Medulla oblongata (tissue), 1 donor: ENCODE measurements around the gene SPATA21.

ENCODE experiments used
- DNase-seq: peaks from one replicate; pipeline ENCODE4 v3.0.0-alpha.2; 2015; ENCODE audit errors: extremely low spot score

Gene SPATA21

DNA sequence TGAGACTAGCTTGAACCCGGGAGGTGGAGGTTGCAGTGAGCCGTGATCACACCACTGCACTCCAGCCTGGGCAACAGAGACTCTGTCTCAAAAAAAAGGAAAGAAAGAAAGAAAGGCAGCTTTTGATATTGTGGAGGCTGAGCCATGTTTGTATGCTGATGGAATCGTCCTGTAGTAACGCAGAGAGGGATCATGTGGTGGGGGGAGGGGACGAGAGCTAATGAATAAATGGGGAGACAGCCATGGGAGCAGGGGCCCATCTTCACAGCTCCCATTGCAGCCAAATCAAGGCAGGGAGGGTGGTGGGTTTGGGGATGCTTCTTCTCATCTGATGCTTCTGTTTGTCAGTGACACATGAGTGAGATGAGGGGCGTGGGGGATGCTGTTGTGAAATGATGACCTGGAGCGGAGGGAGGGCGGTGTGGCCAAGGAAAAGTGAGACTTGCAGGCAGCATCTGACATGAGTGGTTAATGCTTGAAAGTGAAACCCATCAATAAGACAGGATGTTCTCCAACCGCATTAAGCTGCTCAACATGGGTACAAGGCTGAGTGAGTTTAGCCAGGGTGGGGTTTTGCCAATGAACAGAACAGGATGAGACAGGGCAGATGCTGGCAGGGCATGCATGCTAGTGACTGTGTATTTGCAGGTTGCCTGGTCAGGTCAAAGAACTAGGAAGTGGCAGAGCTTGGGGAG is 16.7 kb downstream of the SPATA21 start:
- no peak for DNase-seq

DNA sequence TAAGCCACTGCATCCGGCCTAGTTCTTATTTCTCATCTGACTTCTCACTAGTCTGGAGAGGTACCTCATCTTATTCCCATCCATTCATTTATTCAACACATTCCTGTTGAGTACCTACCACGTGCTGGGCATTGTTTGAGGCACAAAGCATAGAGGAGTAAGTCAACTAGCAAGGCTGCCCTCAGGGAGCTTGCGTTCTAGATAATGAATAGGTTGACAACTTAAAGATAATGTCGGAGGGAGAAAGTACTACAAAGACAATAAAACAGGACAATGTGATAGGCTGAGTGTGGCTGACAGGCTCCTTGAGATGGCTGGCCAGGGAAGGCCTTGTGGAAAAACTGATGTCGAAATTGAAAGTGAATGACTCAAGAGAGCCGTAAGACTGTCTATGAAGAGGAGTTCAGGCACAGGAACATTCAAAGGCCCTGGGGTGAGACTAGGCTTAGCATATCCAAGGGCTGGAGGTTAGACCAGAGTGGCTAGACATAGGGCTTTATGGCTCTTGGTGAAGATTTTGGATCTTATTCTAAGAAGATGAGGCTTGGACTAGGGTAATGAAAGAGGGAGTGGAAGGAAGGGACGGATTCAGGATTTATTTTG is 18.3 kb downstream of the SPATA21 start:
- DNase-seq = no peak

DNA sequence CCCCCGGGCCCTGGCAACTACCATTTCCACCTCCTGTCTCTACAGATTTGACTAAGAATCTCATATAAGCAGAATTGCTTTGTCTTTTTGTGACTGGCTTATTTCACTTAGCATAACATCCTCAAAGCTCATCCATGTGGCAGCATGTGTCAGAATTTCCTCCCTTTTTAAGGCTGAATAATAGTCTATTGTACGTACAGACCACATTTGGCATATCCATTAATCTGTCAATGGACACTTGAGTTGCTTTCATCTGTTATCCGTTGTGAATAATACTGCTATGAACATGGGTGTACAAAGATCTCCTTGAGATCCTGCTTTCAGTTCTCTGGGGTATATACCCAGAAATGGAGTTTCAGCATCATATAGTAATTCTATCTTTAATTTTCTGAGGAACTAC is 24.0 kb downstream of the SPATA21 start:
- no peak for DNase-seq

DNA sequence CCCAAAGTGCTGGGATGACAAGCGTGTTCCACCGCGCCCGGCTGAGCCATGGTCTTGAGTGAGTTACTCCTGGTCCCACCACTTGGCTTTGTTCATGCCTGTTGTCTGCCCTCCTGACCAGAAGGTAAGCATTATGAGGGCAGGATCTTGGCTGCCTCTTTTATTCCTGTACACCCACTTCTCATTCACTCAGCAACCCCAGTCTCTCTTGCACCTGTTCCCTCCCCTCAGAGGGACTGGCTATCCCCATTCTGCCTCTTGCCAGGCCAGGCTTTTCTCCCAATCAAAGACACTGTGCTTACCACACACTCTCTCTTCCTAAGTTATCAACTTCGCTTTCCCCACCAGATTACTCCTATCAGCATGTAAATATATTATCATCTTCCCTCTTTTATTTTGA is 26.4 kb downstream of the SPATA21 start:
- DNase-seq = no peak

DNA sequence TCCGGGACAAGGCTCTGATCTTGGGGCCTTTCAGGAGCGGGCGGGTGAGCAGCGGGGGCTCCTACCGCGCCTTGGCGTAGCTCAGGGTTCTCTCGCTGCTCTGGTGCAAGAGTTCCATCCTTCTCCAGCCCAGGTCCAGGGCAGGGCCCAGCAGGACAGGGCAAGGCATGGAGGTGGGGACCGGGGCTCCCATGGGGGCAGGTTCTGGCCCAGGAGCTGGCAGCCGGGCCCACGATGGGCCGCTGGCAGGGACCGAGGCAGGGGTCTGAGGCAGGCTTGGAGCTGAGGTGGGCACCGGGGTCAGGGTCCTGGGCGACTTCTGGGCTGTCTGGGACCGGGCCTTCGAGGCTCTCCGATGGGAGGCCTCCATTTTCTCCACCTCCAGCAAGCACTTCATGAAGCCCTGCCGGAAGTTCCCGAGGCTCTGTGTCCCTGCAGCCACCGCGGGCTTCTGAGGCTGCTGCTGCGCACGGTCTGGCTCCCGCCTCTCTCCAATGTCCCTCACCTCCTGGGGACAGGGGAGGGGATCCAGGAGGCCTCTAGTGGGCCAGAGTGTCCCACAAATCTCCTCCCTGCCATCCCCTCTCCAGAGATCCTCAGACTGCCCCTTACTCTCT is 27.6 kb downstream of the SPATA21 start:
- DNase-seq = no peak

DNA sequence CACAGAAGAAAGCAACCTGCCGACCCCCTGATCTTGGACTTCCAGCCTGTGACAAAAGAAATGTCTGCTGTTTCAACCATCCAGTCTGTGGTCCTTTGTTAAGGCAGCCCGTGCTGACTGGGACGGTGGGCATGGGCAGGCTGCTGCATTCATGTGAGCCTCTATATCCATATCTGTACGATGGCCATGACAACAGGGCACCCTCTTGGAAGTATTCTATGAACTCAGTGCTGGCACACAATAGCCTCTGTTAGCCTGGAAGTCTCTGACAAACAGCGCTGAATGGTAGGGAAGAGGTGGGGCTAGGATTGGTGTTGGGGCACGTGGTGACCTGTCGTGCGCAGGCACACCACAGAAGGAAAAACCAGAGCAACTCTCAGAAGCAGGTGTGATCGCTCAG is 30.4 kb downstream of the SPATA21 start:
- DNase-seq = no peak

DNA sequence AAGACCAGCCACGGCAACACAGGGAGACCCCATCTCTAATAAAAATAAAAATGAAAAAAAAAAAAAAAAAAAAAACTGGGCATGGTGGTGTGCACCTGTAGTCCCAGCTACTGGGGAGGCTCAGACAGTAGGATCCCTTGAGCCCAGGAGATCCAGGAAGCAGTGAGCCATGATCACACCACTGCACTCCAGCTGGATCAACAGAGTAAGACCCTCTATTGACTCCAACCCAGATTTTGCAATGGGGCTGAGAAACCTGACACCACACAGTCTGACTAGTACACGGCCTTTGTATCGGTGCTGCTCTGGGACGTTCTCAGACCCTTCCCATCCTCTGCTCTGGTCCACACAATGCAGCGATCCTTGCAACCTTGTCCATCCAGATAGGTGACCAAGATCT is 31.8 kb downstream of the SPATA21 start:
- no peak for DNase-seq

DNA sequence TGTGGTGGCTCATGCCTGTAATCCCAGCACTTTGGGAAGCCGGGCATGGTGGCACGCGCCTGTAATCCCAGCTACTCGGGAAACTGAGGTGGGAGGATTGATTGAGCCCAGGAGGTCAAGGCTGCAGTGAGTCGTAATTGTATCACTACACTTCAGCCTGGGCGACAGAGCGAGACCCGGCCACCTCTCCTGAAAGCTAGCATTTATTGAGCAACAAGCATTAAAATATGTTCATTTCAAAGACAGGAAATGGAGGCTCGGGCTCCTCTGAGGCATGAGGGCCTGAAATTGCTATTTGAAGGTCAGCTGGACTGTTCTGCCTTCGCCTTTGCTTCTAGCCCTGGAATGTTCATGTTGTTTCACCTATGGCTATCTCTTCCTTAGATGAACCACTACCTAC is 34.5 kb downstream of the SPATA21 start:
- no peak for DNase-seq

DNA sequence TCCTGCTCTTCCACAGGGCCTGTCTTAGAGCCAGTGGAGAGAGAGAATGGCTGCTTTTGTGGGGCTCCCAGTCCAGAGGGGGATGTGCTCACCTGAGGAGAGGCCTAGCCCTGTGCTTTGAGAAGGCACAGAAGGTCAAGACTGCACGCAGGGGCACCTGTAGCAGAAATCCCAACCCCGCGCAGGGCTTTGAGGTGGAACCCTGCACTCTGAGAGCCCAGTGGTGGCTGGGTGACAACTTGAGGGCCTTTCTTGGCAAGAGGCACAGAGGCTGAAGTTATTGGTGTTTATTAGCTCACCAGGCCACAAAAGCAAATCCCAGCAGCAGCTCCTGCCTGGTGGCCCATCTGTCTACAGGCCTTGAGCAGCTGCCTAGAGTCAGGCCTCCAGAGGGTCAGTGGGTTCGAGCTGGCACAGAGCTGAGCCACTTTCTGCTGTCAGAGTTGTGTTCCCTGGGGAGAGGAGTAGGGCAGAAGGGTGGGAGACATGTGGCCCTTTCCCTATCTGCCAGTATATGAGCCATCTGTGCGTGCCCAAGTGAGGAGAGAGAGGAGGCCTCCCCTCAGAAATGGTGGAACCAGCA is 38.8 kb downstream of the SPATA21 start:
- DNase-seq = no peak

DNA sequence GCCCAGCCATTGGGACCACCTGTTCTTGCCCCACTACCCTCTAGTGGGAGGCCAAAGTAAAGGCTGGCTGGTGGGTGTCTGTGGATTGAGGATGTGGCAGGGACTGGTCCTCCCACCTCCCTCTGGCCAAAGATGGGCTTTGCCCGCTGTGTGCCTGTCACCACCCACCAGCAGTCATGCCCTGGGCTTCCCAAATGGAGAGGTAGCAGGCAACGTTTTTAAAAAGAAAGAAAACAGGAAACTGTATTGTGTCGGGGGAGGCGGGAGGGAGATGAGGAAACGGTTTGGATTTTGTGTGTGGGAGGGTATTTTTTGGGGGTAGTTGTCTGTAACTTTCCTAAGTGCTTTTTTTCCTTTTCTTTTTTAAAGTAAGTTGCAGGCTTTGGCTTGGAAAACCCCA is 40.1 kb downstream of the SPATA21 start:
- no peak for DNase-seq

DNA sequence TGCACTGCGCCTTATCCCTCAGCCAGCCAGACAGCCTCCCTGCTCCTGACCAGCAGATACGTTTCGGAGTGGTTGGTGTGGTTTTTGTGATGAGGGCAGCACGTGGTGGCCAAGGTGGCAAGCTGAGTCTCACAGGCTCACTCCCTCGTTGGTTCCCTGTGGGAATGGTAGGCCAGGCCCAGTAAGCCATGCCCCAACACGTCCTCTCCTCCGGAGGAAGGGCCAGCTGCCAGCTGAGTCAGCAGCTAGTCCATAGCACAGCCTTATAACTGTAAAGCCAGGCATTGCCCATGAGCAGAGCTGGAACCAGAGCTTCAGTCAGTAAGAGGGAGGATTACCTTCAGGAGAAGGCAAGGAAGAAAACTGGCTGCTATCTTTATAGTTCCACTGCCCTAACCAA is 40.6 kb downstream of the SPATA21 start:
- no peak for DNase-seq

DNA sequence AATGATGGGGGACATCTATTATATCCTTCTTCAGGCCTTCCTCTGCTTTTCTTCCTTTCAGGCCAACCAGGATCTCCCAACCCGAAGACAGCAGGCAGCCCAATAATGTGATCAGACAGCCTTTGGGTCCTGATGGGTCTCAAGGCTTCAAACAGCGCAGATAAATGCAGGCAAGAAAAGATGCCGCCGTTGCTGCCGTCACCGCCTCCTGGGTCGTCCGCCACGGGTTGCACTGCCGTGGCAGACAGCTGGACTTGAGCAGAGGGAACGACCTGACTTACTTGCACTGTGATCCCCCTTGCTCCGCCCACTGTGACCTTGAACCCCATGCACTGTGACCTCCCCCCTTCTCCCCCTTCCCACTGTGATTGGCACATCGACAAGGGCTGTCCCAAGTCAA is 42.2 kb downstream of the SPATA21 start:
- no peak for DNase-seq

DNA sequence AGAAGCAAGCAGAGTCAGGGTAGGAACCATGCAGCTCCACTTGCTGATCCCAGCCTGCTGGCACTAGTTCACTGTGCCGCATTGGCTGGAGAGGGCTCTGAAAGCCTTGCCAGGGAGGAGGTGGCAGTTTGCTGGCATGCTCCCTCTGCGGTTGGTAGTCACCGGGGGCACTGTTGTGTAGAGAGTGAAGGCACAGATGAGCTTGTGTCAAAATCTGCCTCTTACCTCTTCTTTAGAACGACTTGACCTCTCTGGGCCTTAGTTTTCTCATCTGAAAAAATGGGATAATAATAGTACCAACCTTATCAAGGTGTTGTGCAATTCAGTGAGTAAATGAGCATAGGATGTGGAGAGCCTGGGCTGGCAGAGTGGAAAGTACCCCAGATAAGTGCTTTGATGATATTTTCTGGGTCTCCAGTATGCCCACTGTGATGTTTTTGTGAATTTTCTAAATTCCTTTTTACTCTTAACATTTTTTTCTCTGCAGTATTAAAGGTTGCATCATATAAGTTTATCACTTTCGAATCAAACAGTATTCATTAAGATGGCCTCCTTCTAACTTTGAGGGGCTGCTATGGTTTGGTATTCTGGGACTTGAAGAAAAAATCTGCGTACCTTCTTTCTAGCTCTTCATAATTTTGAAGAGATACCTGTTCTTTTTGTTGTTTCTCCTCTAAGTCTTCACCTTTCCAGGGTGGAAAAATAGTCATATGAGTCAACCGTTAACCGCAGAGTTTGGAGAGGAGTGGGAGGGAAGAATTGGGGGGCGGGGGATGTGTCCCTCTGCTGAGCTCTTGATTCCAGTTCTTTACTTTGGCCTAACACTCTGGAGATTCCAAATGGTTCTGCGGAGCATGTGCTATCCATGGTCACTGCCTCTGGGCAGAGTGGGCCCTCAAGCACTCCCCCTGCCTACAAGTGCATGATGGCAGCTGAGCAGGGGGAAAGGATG is 43.4 kb downstream of the SPATA21 start:
- DNase-seq = peak; percentile 76

DNA sequence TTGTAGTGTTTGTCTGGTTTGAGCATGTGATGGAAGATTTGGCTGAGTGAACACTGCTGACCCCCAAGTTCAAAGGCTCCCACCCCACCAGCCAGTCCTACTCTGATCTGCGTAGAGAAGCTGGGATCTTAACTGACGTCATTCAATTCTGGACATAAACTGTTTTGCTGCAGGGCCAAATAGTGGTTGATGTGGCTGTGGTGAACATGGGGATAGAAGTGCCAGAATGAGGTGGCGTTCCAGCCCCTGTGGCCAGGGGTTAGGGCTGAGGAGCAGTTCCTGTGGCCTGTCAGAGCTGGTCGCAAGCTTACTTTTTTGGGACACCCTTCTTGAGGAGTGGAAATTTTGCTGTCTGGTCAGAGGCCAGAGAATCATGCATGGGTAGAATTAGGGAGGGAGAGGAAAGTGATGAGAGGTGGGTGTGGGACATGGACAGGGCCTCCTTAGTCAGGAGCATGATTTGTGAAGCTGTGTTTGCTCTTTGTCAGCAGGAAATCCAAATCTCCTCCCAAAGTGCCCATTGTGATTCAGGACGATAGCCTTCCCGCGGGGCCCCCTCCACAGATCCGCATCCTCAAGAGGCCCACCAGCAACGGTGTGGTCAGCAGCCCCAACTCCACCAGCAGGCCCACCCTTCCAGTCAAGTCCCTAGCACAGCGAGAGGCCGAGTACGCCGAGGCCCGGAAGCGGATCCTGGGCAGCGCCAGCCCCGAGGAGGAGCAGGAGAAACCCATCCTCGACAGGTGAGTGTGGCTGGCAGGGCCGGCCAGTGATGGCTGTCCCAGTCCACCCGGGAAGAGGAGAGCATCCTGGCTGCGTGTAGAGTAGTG is 44.3 kb downstream of the SPATA21 start:
- DNase-seq = no peak

DNA sequence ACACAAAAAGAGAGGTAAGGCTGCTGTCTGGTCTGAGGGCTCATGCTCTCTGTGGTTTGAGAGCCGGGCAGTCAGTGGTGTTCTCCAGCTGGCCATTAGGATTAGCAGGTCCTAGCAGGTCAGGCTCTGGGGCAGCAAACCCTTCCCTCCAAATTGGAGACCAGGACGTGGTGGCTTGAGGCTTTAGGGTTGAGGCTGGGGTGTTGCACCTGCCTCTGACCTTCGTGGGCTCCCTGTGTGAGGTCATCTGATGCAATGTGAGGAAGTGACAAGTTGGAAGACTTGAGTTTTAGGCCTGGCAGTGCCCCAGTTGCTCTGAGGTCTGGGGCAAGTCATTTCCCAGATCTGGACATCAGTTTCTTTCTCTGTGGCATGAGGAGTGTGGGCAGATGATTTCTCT is 45.8 kb downstream of the SPATA21 start:
- no peak for DNase-seq

DNA sequence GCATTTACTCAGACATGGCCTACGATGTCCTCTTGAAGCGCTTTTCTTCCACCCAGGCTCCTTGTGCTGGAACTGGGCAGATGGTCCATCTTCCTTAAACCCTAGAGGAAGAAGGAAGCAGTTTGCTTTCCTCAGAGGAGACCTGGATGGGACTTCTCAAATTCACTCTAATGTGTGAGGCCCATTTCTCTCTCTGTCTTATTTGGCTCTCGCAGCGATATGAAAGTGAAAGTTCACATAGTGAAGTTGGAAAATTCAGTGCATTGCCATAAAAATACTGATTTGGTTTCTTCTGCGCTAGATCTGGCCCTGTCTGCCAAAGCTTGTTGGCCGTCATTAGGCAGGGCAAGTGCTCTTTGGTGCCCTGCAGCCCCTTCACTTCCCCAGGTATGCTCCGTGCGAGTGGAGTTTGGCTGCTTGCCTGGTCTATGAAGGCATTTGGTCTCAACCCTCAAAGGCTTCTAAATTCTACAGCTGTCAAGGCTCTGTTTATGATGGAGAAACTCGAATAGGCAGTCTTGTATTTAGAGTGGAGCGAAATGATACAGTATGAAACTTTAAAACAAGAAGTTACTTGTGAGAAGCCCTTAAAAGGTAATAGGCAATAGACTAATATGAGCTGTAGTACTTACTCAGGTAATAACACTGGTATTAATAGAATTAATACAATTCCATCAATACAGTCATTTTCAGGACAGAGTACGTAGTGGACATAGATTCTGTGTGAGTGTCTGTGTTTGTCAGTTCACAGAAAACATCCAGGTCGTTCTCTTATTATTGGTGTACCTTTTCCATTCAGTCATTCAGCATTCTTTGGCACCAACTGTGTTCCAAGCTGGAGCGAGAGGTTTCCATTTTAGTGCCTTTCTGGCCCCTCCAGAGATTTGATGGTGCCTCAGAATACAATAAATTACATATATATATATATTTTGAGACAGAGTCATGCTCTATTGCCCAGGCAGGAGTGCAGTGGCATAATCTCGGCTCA is 49.7 kb downstream of the SPATA21 start:
- peak; percentile 48 for DNase-seq

DNA sequence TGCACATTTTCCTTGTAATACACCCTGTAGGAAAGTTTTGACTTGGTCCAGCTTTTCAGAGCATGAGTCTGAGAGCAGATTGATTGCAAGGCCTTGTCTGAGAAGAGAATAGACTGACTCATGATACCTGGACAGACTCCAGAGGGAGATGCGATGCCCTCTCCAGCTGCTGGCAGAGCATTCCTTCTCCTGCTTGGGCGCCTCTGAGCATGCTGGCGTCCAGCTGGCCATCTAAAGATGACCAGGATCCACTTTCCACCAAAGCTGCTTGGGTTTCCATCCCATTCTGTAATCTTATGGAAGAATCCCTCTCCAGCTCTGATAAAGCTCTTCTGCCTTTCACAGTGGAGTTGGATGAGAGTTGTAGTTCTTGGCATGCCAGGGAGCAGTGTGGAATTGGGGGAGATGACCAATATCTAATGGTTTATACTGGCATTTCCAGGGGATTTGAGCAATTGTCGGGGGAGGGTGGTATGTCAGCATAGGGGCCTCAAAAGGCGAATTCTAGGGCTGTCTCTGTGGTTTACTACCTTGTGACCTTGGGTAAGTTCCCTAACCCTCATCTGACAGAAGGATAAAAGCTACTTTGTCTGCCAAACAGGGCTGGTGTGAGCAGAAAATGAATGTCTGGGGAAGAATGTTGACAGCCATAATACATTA is 50.6 kb downstream of the SPATA21 start:
- peak; percentile 74 for DNase-seq

DNA sequence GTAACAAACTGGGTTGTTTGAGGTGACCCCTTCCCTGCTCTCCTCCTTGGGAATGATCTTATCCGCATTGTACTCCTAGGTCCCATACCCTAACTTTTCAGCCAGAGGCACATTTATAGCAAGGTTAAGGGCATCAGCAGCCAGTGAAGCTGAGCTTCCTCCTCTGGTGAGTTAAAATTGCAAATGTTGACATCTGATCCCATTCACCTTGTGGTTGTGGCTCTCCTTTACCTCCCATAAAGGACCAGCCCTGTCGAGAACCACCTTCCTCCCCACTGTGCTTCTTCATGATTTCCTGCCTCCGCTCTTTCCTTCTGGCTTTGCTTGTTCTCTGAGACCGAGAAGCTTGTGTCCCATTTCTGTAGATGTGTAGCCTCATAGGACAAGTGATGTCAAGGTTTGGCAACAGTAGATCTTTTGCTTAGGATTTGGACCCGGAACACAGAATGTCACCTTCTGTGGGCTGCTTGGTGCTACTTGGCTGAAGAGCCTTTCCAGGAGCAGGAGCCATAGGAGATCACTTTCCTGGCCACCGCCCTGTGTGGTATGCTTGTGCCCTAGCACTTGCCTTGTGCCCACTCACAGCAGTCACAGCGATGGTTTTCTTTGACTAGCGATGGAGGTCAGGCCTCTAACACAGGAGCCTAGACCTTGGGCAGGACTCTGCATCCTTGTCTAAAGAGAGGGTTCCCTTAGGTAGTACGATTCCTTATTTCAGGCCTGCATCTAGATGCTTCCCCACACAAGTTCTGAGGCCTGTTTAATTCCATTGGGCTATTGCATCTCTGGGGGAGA is 51.4 kb downstream of the SPATA21 start:
- no peak for DNase-seq
